ENCODE results near the gene TOX2.

Gene TOX2

GRCh38 chr20:43987018-43987417 lies 72.4 kb downstream of the TOX2 start:
- no peak for TF ChIP-seq CTCF (conservative IDR thresholded peaks at IDR 0.05)
- no peak overlapping the region for H3K27ac ChIP-seq

- no peak for TF ChIP-seq CTCF (conservative IDR thresholded peaks at IDR 0.05)
- no peak overlapping the region for H3K27ac ChIP-seq
These were observed 72.9 kb downstream of the TOX2 start for GRCh38 chr20:43987531-43987930.

GRCh38 chr20:43988451-43988850 lies 73.8 kb downstream of the TOX2 start:
- no peak overlapping the region; the same call in 1 of the 2 replicates for H3K27ac ChIP-seq
- no peak for TF ChIP-seq CTCF (conservative IDR thresholded peaks at IDR 0.05)

GRCh38 chr20:43988867-43989266 lies 74.2 kb downstream of the TOX2 start:
- no peak overlapping the region for H3K27ac ChIP-seq
- no peak for TF ChIP-seq CTCF (conservative IDR thresholded peaks at IDR 0.05)

- no peak for TF ChIP-seq CTCF (conservative IDR thresholded peaks at IDR 0.05)
- no peak overlapping the region for H3K27ac ChIP-seq
These were observed 76.6 kb downstream of the TOX2 start for GRCh38 chr20:43991261-43991660.

GRCh38 chr20:43991982-43992381 lies 77.3 kb downstream of the TOX2 start:
- no peak overlapping the region for H3K27ac ChIP-seq
- TF ChIP-seq CTCF (conservative IDR thresholded peaks at IDR 0.05): no peak

GRCh38 chr20:43992885-43993284 lies 78.2 kb downstream of the TOX2 start:
- TF ChIP-seq CTCF (conservative IDR thresholded peaks at IDR 0.05): no peak

GRCh38 chr20:43993560-43993959 lies 78.9 kb downstream of the TOX2 start:
- no peak for TF ChIP-seq CTCF (conservative IDR thresholded peaks at IDR 0.05)
- H3K27ac ChIP-seq: no peak overlapping the region

More at GRCh38 chr20:43992885-43993284, 78.2 kb downstream of the TOX2 start:
- H3K27ac ChIP-seq: no peak overlapping the region

Measured in VCaP (cell line).